GM23338 (cell line): Measurements from ENCODE around the gene DROSHA. TPM values are rescaled to one million over a fixed set of nuclear protein-coding genes. Genes with fewer than 3 reads are reported as not detected.

Source experiments
- CTCF ChIP-seq, 2 experiments: fragments of 200-600 bp in 1 of 2; sonication (generic) in 1 of 2; conservative IDR thresholded peaks; 2 replicates each; pipeline versions ENCODE4 v1.5.1 to v1.6.1; 2016 to 2017; ENCODE audit warnings: antibody characterized with exemption in 2 of 2, low read depth in 2 of 2, mild to moderate bottlenecking in 2 of 2, moderate library complexity in 1 of 2
- EZH2 ChIP-seq: fragments of 200-600 bp; sonication (generic); IDR thresholded peaks from one replicate; pipeline ENCODE4 v1.8.0; 2017; ENCODE audit warnings: antibody characterized with exemption, mild to moderate bottlenecking, low read depth; ENCODE audit not compliant: unreplicated experiment
- NANOG ChIP-seq: IDR thresholded peaks from 2 replicates; pipeline ENCODE4 v1.6.1; 2016; ENCODE audit warnings: antibody characterized with exemption, borderline replicate concordance
- REST ChIP-seq: IDR thresholded peaks from one replicate; pipeline ENCODE4 v1.6.1; 2018; ENCODE audit warnings: antibody characterized with exemption; ENCODE audit not compliant: unreplicated experiment
- STAT1 ChIP-seq: IDR thresholded peaks from one replicate; pipeline ENCODE4 v1.6.1; 2016; ENCODE audit warnings: antibody characterized with exemption; ENCODE audit not compliant: unreplicated experiment
- ZNF331 ChIP-seq: fragments of 250-450 bp; sonication (Bioruptor Pico); IDR thresholded peaks from 2 replicates; pipeline ENCODE4 v1.5.0; 2020; ENCODE audit warnings: low read depth, mild to moderate bottlenecking, moderate library complexity
- ZNF462 ChIP-seq: fragments of 250-450 bp; sonication (Bioruptor Pico); IDR thresholded peaks from 2 replicates; pipeline ENCODE4 v1.5.0; 2020; ENCODE audit warnings: mild to moderate bottlenecking, moderate library complexity
- polyA plus RNA-seq: library from polyadenylated mRNA; unstranded; fragments of >200 nt; fragmentation: Nextera tagmentation; extraction: Ambion mirVana; gene quantifications from 2 replicates; pipeline ENCODE4 v1.2.1, GENCODE V29; 2016
- total RNA-seq: library from RNA; depleted of rRNA; stranded (reverse); fragments of >200 nt; shearing (Covaris generic); gene quantifications from 2 replicates; pipeline ENCODE4 v1.2.3, GENCODE V29; 2014

Gene DROSHA
- total and polyA plus RNA-seq, 2 experiments from 2014 or later = 70.6 to 87.8 TPM

- TF ChIP-seq ZNF462 (CRISPR knock-in tag) = no peak
- TF ChIP-seq ZNF331 (CRISPR knock-in tag) = no peak
- no peak for TF ChIP-seq STAT1
- TF ChIP-seq EZH2 = no peak
- TF ChIP-seq NANOG = no peak
- TF ChIP-seq REST = no peak
- no peak for TF ChIP-seq CTCF (conservative IDR thresholded peaks at IDR 0.05; ENCODE audit: low read depth in 2 of 2)
Observed at GRCh38 chr5:31427013-31427723, 104.7 kb downstream of the DROSHA start (continued).
